ENCODE results near the gene RABGAP1L. TPM values are rescaled to one million over a fixed set of nuclear protein-coding genes. Genes with fewer than 3 reads are reported as not detected.

The RABGAP1L gene
- 31.1 and 53.1 TPM in 2 replicates for total RNA-seq

GRCh38 chr1:174159252-174160108 lies at the start of gene RABGAP1L:
Gene RABGAP1L (plus strand): TSS chr1:174159520.

GRCh38 chr1:174447866-174448530 lies 288.7 kb downstream of the RABGAP1L start, which contains the start of gene GPR52:
Gene GPR52 (plus strand): TSS chr1:174447964. CDS start chr1:174448112, 148 bp downstream.

GRCh38 chr1:174999936-175000696 lies 840.8 kb downstream of the RABGAP1L start, which contains the start of gene CACYBP:
Gene CACYBP (plus strand): TSS chr1:174999947. CDS start chr1:175000181, 234 bp downstream.

GRCh38 chr1:175023043-175023921 lies 864.0 kb downstream of the RABGAP1L start, which contains the start of gene MRPS14:
Gene MRPS14 (minus strand): TSS chr1:175023425. CDS start chr1:175023408, 17 bp downstream.

Other genes starting within 250 kb of the RABGAP1L start
- gene SERPINC1, start 242.2 kb upstream of the RABGAP1L start, total RNA-seq, result 0.24 TPM in 1 of 2 replicates, not detected in the other
- gene RC3H1, start 137.2 kb upstream of the RABGAP1L start, total RNA-seq, result 8.5 and 13.3 TPM in 2 replicates